Prostate gland (tissue), 2 donors: ENCODE results near the gene PKHD1. TPM values are rescaled to one million over a fixed set of nuclear protein-coding genes. Genes with fewer than 3 reads are reported as not detected.

Experiments
- DNase-seq: peaks from one replicate; pipeline ENCODE4 v3.0.0-alpha.2; 2019; ENCODE audit warnings: low spot score
- H3K27ac ChIP-seq, 2 donors: fragments of 200-600 bp; sonication (generic); 2 replicates each; pipeline ENCODE4 v1.5.1; 2017 to 2019
- H3K27me3 ChIP-seq: fragments of 200-600 bp; sonication (generic); replicated peaks from 2 replicates; pipeline ENCODE4 v1.5.1; 2019; ENCODE audit not compliant: insufficient read depth
- H3K36me3 ChIP-seq, 2 donors: fragments of 200-600 bp; sonication (generic); 1 replicate in 1 of 2; 2 replicates in 1 of 2; pipeline versions ENCODE4 v1.5.1 to v1.8.1; 2017 to 2019
- H3K4me1 ChIP-seq: fragments of 200-600 bp; sonication (generic); replicated peaks from 2 replicates; pipeline ENCODE4 v1.5.1; 2019
- H3K4me3 ChIP-seq, 2 donors: fragments of 200-600 bp; sonication (generic); 2 replicates each; pipeline ENCODE4 v1.5.1; 2017 to 2019
- H3K9me3 ChIP-seq: fragments of 200-600 bp; sonication (generic); 2 replicates; pipeline ENCODE4 v1.5.1; 2017
- CTCF ChIP-seq, 4 experiments: fragments of 200-600 bp in 2 of 4; fragments of 450-650 bp in 2 of 4; sonication (generic) in 2 of 4; IDR thresholded peaks; 1 replicate in 3 of 4; 2 replicates in 1 of 4; pipeline ENCODE4 v1.5.1; 2016 to 2019; ENCODE audit warnings: antibody characterized with exemption in 4 of 4, mild to moderate bottlenecking in 2 of 4, moderate library complexity in 2 of 4
- POLR2A ChIP-seq: fragments of 450-650 bp; IDR thresholded peaks from one replicate; pipeline ENCODE4 v1.6.1; 2016; ENCODE audit warnings: antibody characterized with exemption, mild to moderate bottlenecking
- POLR2AphosphoS5 ChIP-seq: sonication (generic); formaldehyde crosslinking; IDR thresholded peaks from one replicate; pipeline ENCODE4 v1.6.1; 2017; ENCODE audit warnings: antibody characterized with exemption
- WGBS: methylation state at CpG from one replicate; pipeline ENCODE4 v1.1.5; 2018; 5-methylcytosine and 5-hydroxymethylcytosine counted together
- intact Hi-C: fragments of 100-400 bp; cut with DNase I; formaldehyde crosslinking; loops from one replicate; pipeline ENCODE4 v1.14.2; 2022
- total RNA-seq, 2 donors: library from RNA; depleted of rRNA; stranded (reverse); fragments of >200 nt; gene quantifications; one replicate each; pipeline ENCODE4 v1.1.0, GENCODE V29; 2016

Gene PKHD1
- total RNA-seq, 2 donors from 2014 or later: 0.46 to 1.1 TPM

GRCh38 chr6:52059821-52060220 is 27.6 kb downstream of the PKHD1 start:
- Histone ChIP-seq H3K27ac (no peak overlapping the region), H3K4me1 (no peaks in the 10 kb centered on the region), H3K27me3 (no peaks in the 10 kb centered on the region), H3K36me3 (no peaks in the 10 kb centered on the region), H3K4me3 (no peak overlapping the region), H3K9me3 (no peaks in the 10 kb centered on the region)
- DNase-seq: no peak
- intact Hi-C loops: no loop called here
- no peak for TF ChIP-seq CTCF (IDR thresholded peaks at IDR 0.05)
- no peak for TF ChIP-seq POLR2A
- no peak for TF ChIP-seq POLR2AphosphoS5
- 50% methylated on average over 1 of the region's 1 CpG for WGBS

DNA sequence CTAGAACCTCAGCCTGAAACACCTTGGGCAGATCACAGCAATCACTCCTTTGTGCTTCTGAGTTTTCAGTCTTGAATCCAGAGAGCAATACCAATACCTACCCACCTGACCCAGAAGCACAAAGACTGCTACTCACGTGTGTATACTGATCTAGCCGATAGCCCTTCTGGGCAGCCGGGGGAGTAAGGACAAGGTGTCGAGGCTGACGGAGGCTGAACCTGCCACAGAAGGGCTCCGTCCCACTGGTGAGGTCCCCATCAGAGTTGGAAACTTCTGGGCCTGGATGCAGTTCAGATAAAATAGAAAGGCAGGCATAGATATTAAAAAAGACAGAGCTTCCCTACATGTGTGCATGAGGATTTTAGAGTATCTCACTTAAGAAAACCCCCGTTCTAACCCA is 32.0 kb downstream of the PKHD1 start:
- TF ChIP-seq POLR2A: no peak
- no peak for TF ChIP-seq POLR2AphosphoS5
- no peak for TF ChIP-seq CTCF (IDR thresholded peaks at IDR 0.05)
- Histone ChIP-seq H3K4me1 (no peaks in the 10 kb centered on the region), H3K4me3 (no peak overlapping the region), H3K9me3 (no peaks in the 10 kb centered on the region), H3K36me3 (no peaks in the 10 kb centered on the region), H3K27ac (no peak overlapping the region), H3K27me3 (no peaks in the 10 kb centered on the region)
- no peak for DNase-seq
- intact Hi-C loops: no loop called here
- 72% methylated on average over 7 of the region's 7 CpGs for WGBS

DNA sequence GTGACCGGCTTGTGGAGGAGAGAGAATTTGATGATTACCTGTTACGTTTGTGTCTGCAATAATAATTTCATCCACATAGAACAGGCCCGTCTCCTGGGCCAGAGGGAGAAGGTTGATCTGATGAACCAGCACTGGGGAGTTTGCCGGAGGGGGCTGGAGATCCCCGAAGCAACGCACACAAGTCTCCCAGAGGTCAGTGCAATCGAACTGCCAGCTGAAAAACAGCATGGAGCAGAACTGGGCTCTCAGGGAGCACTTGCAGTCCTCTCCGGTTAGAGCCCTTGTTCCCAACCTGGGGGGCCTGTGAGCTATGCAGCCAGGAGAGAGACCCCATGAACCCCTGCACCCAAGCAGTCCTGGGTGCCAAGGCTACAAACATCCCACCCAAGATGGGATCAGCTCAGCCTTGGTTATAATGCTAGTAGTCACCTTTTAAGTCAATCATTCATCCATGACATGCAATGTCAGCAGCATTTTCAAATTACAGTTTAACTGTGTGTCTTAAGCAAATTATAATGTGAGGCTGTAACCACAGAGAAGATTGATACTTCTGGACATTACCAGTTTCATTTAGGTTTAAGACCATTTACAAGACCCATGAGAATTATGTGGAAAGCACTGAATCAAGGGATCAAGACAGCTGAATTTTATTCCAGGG is 34.2 kb downstream of the PKHD1 start:
- no peak overlapping the region for H3K27ac ChIP-seq
- intact Hi-C loops: no loop called here

DNA sequence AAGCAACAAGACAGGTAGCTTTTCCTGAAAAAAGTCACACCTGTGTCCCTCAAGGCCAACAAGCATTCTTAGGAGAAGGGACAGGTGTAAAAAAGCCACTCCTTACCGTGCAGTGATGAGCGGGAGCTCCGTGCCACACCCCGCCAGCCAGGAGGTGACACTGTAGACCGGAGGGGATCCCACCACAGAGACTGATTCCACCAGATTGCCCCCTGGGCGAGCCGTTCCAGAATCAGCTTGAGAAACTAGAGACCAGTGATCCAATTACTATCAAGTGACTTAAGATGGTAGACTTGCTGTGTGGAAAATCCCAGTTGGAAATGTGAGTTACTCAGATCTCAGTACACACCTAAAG is 37.4 kb downstream of the PKHD1 start:
- DNase-seq: no peak
- H3K4me1 ChIP-seq: no peaks in the 10 kb centered on the region
- TF ChIP-seq CTCF (IDR thresholded peaks at IDR 0.05) (no peak), POLR2A (no peak), POLR2AphosphoS5 (no peak)
- H3K36me3 ChIP-seq: no peaks in the 10 kb centered on the region
- H3K4me3 ChIP-seq: no peak overlapping the region
- intact Hi-C loops: no loop called here
- H3K27me3 ChIP-seq: no peaks in the 10 kb centered on the region
- 47% methylated on average over 7 of the region's 7 CpGs for WGBS
- no peak overlapping the region for H3K27ac ChIP-seq
- no peaks in the 10 kb centered on the region for H3K9me3 ChIP-seq

More for the DNA sequence above, 34.2 kb downstream of the PKHD1 start:
- DNase-seq: no peak
- Histone ChIP-seq H3K27me3 (no peaks in the 10 kb centered on the region), H3K9me3 (no peaks in the 10 kb centered on the region), H3K36me3 (no peaks in the 10 kb centered on the region), H3K4me3 (no peak overlapping the region), H3K4me1 (no peaks in the 10 kb centered on the region)
- TF ChIP-seq POLR2AphosphoS5 (no peak), CTCF (IDR thresholded peaks at IDR 0.05) (no peak), POLR2A (no peak)
- 82% methylated on average over 8 of the region's 8 CpGs for WGBS

DNA sequence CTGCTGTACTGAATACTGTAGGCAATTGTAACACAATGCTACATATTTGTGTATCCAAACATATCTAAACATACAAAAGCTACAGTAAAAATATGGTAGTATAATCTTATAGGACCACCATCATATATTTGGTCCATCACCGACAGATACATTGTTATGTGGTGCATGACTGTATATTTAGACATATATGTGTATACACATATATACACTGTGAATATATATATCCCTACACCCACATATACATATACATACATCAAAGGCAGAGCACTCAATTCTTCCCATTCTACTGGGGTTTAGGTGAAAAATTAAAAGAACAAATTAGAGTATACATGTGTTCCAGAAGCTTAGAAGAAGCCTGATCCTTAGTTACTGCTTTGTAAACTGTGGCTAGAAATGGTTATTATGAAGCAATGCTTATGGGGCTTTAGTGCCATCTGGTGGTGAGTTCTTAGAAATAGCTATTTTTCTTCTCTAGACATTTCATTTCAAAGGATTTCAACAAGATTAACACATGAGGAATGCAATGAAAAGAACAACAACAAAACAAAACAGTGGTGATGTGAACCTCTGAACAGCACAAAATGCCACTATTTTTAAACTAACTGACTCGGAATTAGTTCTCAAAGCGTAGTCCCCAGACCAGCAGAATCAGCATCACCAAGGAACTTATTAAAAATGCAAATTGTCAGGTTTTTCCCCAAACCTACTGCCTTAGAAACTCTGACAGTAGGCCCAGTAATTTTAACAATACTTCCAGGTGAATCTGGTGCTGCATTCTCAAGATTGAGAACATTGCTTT is 38.0 kb downstream of the PKHD1 start:
- Histone ChIP-seq H3K9me3 (no peaks in the 10 kb centered on the region), H3K27ac (no peak overlapping the region), H3K4me3 (no peak overlapping the region), H3K27me3 (no peaks in the 10 kb centered on the region), H3K4me1 (no peaks in the 10 kb centered on the region), H3K36me3 (no peaks in the 10 kb centered on the region)
- TF ChIP-seq POLR2AphosphoS5 (no peak), CTCF (IDR thresholded peaks at IDR 0.05) (peak in 3 of 4 experiments; percentile 52 to 72 (median 68)), POLR2A (no peak)
- no peak for DNase-seq
- intact Hi-C loops: loop anchor here (2.0 kb wide), 1 partner anchor 1233 kb away; no protein-coding TSS in a partner anchor
- 50% methylated on average over 3 of the region's 3 CpGs for WGBS
